ENCODE results near the gene NDST3. TPM values are rescaled to one million over a fixed set of nuclear protein-coding genes. Genes with fewer than 3 reads are reported as not detected.

NDST3 gene
- polyA plus RNA-seq, 1 donor (not counting 4 experiments of a cell fraction or from before 2014, with no cell fraction given), result not detected

- no peak overlapping the region for H3K9ac ChIP-seq (ENCODE audit: control insufficient read depth, extremely low read depth, insufficient read depth, low read length)
- H2AFZ ChIP-seq (ENCODE audit: control insufficient read depth, low read length), result no peak overlapping the region
- no peak overlapping the region for H3K4me2 ChIP-seq (ENCODE audit: control insufficient read depth, extremely low read depth, insufficient read depth, low read depth, low read length)
- H3K4me1 ChIP-seq (ENCODE audit: control insufficient read depth, extremely low read depth, insufficient read depth, low read length), result no peaks in the 10 kb centered on the region
- FAIRE-seq (no peak), DNase-seq (ENCODE audit: low read depth, low spot score) (no peak)
- TF ChIP-seq CTCF (optimal IDR thresholded peaks at IDR 0.05 in 1 of 3, IDR thresholded peaks at IDR 0.05 in 1 of 3, conservative IDR thresholded peaks at IDR 0.05 in 1 of 3; ENCODE audit: extremely low read depth in 1 of 3, insufficient read depth in 2 of 3, low read length in 3 of 3) (no peak), EZH2 (IDR thresholded peaks at IDR 0.05; ENCODE audit: low read length) (no peak)
- dilution Hi-C loops (cut with MboI; ENCODE audit: extremely low pct_ligation_motif_present, low sequenced_read_pairs), result no loop called here
- no peaks in the 10 kb centered on the region for H3K36me3 ChIP-seq (ENCODE audit: control insufficient read depth in 2 of 2, extremely low read depth in 1 of 2, insufficient read depth in 2 of 2, low read length in 2 of 2)
- H3K27ac ChIP-seq (ENCODE audit: control insufficient read depth, insufficient read depth, low read length), result no peak overlapping the region
- H3K27me3 ChIP-seq (ENCODE audit: control insufficient read depth, extremely low read depth, insufficient read depth, low read length), result no peaks in the 10 kb centered on the region
- no peak overlapping the region for H3K4me3 ChIP-seq (ENCODE audit: control insufficient read depth in 2 of 3, extremely low read depth in 1 of 3, insufficient read depth in 2 of 3, low read depth in 1 of 3, low read length in 3 of 3)
- H3K9me1 ChIP-seq (ENCODE audit: control insufficient read depth, extremely low read depth, insufficient read depth, low read length), result no peaks in the 10 kb centered on the region
- no peaks in the 10 kb centered on the region for H3K9me3 ChIP-seq (ENCODE audit: control insufficient read depth, low read depth, low read length)
- no peaks in the 10 kb centered on the region for H3K79me2 ChIP-seq (ENCODE audit: control insufficient read depth, insufficient read depth, low read length)
- no peaks in the 10 kb centered on the region for H4K20me1 ChIP-seq (ENCODE audit: control insufficient read depth, extremely low read depth, insufficient read depth, low read length)
Measured at GRCh38 chr4:118193421-118193820, 159.1 kb downstream of the NDST3 start.

DNA sequence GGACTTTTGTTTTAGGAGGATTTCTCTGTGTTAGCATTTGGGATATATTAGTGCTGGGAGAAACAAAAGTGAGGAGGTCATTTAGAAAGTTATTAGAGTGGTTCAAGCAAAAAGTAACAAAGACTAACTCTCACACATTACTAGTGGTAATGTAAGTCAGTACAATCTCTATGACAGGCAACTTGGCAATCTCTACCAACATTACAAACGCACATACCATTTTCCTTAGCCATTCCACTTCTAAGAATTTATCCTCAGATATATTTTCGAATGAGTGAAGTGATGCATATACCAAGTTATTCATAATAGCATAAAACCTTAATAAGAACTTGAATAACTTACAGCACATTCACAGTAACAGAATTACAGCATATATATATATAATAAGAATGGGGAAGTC, 172.3 kb downstream of the NDST3 start:
- Histone ChIP-seq H3K9me1 (ENCODE audit: control insufficient read depth, extremely low read depth, insufficient read depth, low read length) (no peaks in the 10 kb centered on the region), H2AFZ (ENCODE audit: control insufficient read depth, low read length) (no peak overlapping the region), H3K27me3 (ENCODE audit: control insufficient read depth, extremely low read depth, insufficient read depth, low read length) (no peaks in the 10 kb centered on the region), H3K4me2 (ENCODE audit: control insufficient read depth, extremely low read depth, insufficient read depth, low read depth, low read length) (no peak overlapping the region), H3K27ac (ENCODE audit: control insufficient read depth, insufficient read depth, low read length) (no peak overlapping the region), H3K36me3 (ENCODE audit: control insufficient read depth in 2 of 2, extremely low read depth in 1 of 2, insufficient read depth in 2 of 2, low read length in 2 of 2) (no peaks in the 10 kb centered on the region), H3K9me3 (ENCODE audit: control insufficient read depth, low read depth, low read length) (no peaks in the 10 kb centered on the region), H3K9ac (ENCODE audit: control insufficient read depth, extremely low read depth, insufficient read depth, low read length) (no peak overlapping the region), H4K20me1 (ENCODE audit: control insufficient read depth, extremely low read depth, insufficient read depth, low read length) (no peaks in the 10 kb centered on the region), H3K4me3 (ENCODE audit: control insufficient read depth in 2 of 3, extremely low read depth in 1 of 3, insufficient read depth in 2 of 3, low read depth in 1 of 3, low read length in 3 of 3) (no peak overlapping the region), H3K79me2 (ENCODE audit: control insufficient read depth, insufficient read depth, low read length) (no peaks in the 10 kb centered on the region), H3K4me1 (ENCODE audit: control insufficient read depth, extremely low read depth, insufficient read depth, low read length) (no peaks in the 10 kb centered on the region)
- dilution Hi-C loops (cut with MboI; ENCODE audit: extremely low pct_ligation_motif_present, low sequenced_read_pairs), result no loop called here
- TF ChIP-seq EZH2 (IDR thresholded peaks at IDR 0.05; ENCODE audit: low read length) (no peak), CTCF (optimal IDR thresholded peaks at IDR 0.05 in 1 of 3, IDR thresholded peaks at IDR 0.05 in 1 of 3, conservative IDR thresholded peaks at IDR 0.05 in 1 of 3; ENCODE audit: extremely low read depth in 1 of 3, insufficient read depth in 2 of 3, low read length in 3 of 3) (no peak)
- FAIRE-seq (no peak), DNase-seq (ENCODE audit: low read depth, low spot score) (no peak)
